GM19328 (cell line): Measurements from ENCODE around the gene AKIRIN2.
"Not testable (repeated sequence)": the region's sequence is repeated elsewhere in the genome, so short reads cannot be mapped to it uniquely, and the experiment has no call there.

Source experiments
- ATAC-seq: cut with Tn5 transposase; IDR thresholded peaks from one replicate; pipeline ENCODE4 v1.9.1; 2021; ENCODE audit warnings: mild to moderate bottlenecking, moderate library complexity; ENCODE audit not compliant: unreplicated experiment

Gene AKIRIN2

DNA sequence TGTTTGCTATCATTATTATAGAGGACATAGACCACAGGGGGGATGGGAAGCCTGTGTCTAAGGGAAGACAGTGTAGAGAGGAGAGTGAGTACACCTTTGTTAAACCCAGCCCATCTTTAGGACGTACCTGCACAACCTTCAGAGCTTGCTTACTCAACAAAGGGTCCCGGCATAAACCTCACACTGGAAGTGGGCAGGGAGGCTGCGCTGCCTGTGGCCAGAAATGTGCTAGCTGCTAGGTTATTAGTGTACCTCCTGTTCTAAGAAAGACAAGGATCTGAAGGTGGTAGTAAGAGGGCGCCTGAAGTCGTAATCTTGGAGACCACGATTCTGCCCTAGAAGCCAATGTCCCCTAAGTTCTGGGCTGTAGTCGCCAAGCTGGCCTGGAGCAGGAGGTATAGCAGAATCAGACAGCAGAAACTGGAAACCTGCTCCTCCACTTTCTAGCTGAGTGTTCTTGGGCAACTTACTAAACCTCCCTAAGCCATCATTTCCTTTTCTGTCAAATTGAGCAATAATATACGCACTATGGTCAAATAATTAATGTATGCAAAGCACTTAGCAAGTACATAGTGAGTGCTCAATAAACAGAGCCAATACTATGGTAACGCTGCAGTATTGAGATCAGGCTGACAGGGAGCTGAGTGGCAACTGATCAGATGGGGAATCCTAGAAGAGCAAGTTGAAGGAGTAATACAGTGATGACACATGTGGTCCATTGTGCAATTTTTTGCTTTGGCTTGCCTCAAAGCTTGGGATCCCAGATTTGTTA, 16.8 kb upstream of the AKIRIN2 start:
- ATAC-seq = no peak

DNA sequence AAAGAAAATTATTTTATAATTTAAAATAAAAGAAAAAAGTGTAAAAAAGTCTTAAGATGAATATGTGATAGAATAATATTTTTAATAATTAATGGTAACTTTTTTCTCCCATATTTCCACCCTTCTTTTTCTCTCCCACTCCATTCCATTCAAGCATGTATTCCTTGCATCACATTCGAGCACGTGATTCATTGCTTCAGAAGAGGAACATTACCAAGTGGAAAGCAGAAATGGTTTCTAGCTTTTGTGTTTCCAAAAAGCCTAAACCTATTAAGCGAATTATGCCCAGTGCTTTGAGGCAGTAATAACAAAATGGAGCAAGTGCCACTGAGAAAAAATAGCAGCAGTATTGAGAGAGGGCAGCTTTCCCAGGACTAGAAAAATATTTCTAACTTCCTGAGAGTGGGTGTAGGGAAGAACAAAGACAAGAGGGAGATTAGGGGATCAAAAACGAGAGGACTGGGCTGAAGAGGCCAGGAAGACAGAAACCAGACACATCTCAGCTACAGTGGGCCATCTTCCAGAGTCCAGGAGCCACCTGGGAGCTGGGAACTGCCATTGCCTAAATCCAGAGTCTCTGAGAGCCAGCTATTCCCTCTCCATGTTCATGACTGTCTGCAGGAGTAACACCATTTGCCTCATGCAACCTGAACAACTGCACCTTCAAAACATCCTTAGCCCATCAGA, 15.0 kb upstream of the AKIRIN2 start:
- no peak for ATAC-seq

DNA sequence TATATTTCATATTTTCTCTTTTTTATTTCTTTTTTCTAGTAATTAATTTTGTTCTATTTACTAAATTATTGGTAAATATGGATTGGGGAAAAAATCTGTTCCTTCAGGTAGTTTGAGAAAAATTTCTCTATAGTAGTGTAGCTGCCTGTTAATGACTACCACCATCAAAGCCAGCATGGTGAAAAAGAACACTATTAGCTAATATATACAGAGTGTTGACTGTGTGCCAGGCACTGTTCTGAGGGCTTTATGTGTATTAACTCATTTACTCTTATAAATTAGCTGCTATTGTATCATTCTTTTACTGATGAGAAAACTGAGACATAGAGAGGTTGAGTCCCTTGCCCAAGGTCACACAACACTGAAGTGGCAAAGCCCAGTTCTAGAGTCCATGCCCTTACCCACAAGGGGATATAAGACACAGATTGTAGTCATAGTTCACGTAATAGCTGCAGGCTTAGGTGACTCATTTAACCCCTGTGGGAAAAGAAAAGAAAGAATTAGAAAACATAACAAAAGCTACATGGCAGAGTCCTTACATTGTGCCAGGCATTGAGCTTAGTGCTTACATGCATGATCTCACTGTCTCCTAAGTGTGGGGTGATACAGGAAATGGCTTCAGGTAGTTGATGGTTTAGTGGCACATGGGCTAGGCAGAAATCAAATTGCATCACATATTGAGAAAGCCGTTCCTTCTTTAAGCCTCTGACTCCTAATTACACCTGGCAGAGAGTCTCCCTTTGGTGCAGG, 12.2 kb upstream of the AKIRIN2 start:
- ATAC-seq = no peak

DNA sequence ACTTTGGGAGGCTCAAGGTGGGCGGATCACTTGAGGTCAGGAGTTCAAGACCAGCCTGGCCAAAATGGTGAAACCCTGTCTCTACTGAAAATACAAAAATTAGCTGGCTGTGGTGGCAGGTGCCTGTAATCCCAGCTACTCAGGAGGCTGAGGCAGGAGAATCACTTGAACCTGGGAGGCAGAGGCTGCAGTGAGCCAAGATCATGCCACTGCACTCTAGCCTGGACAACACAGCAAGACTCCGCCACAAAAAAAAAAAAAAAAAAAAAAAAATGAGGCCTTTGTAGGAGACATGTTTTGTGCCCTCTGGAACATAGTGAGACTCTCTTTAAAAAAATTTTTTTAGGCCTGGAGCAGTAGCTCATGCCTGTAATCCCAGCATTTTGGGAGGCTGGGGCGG, 10.7 kb upstream of the AKIRIN2 start:
- not testable (repeated sequence) for ATAC-seq

DNA sequence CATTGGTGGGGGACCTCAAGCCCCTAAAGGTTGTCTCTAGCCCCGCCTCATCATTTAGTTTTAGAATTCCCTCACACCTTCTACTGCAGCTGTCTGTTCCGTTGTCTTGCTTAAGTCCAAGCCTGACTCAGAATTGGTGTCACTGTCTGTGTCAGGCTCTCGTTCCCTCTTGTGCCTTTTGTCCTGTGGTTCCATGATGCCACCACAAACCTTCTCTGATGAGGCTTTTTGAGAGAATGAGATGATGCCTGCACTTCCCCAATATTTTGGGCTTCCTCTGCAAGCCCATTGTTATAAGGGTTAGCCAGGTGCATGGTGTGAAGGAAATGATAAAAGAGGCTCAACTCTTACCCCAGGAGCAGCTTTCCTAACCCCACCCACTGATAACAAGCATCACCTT, 8.1 kb upstream of the AKIRIN2 start:
- no peak for ATAC-seq

DNA sequence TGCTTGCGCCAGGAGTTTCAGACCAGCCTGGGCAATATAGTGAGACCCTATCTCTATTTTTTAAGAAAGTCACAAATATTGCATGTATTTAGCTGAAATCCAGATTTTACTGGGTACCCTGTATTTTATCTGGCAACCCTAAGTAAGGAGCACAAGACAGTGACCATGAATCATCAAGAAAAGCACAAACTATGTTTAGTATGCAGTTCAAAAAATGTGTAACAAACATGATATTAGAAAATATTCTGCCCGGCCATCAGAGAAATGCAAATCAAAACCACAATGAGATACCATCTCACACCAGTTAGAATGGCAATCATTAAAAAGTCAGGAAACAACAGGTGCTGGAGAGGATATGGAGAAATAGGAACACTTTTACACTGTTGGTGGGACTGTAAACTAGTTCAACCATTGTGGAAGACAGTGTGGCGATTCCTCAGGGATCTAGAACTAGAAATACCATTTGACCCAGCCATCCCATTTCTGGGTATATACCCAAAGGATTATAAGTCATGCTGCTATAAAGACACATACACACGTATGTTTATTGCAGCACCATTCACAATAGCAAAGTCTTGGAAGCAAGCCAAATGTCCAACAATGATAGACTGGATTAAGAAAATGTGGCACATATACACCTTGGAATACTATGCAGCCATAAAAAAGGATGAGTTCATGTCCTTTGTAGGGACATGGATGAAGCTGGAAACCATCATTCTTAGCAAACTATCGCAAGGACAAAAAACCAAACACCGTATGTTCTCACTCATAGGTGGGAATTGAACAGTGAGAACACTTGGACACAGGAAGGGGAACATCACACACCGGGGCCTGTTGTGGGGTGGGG, 6.8 kb upstream of the AKIRIN2 start:
- ATAC-seq = not testable (repeated sequence)

DNA sequence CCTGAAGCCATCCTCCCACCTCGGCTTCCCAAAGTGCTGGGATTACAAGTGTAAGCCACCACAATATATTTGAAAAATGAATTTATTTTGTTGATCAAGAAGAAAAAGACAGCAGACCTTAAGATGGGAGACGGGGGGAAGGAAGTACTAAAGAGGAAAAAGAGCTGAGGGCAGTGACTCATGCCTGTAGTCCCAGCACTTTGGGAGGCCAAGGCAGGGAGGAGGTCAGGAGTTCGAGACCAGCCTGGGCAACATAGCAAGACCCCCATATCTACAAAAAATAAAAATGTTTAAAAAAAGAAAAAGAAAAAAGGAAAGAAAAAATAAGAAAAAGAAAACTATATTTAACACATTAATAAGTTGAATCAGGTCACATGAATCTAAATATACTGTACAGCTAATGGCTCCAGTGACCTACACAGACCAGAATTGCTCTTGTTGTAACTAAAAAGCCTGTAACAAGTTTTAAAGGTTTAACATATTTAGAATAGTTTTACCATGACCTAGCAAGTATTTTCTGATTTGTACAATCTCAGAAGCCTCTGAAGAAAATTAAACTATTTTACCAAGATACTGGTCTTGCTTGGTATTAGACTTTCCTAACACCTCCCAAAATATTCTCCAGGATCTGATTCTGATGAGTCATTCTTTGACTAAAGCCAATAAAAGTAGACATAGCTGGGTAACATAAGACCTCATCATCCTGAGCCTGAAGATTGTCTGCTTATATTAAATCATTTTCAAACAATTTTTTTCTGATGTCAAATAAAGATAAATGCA, 4.3 kb upstream of the AKIRIN2 start:
- no peak for ATAC-seq

DNA sequence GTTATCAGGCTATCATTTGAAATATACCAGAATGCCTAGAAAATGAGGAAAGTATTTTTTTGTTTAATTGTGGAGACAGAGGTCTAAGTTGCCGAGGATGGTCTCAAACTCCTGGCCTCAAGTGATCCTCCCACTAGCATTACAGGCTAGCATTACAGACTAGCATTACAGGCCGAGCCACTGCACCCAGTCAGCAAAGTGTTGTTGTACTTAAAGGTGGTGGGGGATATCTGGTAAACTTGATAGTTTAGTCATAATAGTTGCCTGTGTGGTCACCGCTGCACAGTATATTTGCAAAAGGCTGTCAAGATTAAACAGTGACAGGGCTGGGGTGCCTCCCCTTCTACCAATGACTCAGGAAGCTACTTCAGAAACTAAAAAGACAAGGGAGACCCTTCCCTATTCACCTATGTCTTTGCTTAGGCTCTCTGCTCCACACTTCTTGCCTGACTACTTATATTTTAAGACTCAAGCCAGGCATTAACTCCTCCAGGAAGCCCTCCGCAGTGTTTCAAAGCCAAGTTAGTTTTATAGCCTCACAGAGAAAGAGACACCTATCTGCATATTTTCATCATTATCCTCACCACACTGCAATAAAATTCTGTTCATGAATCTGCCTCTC, 3.1 kb upstream of the AKIRIN2 start:
- peak; percentile 25 for ATAC-seq

DNA sequence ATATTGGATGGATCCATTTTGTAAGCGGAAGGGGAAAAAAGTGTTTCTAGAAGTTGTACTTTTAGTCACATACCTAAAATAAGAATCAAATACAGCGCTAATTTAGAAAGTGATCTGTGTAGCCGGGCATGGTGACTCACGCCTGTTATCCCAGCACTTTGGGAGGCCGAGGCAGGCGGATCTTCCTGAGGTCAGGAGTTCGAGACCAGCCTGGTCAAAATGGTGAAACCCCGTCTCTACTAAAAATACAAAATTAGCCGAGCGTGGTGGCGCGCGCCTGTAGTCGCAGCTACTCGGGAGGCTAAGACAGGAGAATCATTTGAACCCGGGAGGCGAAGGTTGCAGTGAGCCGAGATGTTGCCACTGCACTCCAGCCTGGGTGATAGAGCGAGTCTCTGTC, 1.0 kb upstream of the AKIRIN2 start:
- ATAC-seq = not testable (repeated sequence)

DNA sequence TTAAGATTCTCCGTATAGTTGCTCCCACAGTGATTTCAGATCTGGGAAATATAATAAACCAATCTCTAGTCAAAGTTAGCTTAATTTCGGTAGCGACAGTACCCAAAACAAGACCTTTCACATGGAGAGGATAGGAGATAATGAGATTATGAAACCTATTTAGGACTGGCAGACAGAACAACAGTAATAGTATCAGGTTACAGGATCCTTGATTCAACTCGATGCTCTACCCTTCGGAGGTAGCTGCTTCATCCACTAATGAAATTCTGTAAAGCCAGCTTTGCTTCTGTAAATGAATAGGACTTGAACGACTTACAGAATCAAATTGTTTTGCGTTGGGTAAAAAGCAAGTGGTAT, 534 bp upstream of the AKIRIN2 start:
- peak; percentile 12 for ATAC-seq

DNA sequence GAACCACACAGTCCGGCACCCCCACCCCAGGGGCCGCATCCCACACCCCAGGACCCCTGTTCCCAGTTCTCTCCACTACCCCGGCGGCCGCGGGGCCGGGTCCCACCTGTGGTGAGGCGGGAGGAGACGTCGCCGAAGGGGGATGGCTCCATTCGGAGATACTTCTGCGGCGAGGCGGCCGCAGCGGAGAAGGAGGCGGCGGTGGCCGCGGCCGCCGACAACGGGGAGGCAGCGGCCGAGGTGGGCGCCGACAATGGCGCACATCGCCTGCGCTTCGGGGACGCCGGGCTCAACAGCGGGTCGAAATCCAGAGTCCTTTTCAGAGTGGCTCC, 723 bp downstream of the AKIRIN2 start:
- no peak for ATAC-seq

DNA sequence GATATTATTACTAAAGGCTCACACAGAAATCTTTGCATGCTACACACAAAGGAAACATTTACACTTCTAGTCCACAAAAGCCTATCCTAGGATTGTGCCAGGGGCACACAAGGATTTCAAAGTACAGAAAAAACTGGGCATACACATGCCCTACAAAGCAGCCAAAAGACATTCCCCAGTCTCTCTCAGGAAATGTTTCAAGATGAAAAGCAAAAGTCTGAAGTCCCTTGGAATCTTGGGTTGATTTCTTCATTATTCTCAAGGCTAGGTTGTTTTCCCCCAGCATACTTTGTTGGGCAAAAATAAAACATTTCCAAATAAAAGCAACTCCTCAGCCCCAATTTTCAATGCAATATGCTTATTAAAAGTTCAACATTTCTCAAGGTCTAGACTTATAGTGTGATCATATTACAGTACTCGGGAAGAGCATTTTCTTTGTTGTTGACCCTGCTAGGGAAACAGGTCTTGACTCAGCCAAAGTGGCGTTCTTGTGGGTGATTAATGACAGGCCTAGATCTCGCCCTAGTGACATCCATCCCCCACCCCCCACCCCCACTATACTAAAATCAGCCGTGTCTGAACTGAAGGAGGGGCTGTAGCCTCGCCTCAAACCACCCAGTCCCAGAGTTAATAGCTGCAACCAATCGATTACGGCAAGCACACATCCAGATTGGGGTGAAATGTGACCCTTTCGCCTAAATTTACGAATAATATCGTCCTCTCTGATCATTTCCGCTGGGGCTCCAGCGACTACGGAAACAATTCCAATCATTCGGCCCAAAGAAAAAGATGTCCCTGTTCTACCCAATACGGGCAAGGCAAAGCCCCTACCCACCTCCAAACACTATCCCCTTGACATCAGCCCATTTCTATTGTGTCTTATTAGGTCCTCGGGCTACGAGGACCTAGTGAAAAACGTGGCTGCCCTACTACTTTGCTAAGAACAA, 1.4 kb downstream of the AKIRIN2 start:
- no peak for ATAC-seq

DNA sequence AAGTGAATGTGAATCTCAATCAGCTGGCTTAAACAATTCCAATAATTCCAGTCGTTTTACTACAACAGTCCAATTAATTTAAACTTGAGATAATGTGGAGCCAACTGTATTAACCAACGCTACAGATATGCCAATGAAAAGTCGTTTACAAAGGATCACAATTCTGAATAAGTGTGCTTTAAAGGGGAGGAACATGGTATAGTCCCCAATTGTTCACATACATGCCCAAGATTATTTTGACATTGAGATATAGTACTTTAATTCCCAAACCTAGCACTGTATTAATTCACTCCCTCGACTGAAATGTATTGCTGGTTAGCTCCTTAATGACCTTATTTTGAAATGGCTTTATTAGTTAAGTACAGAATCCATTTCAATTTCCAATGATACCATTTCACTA, 2.5 kb downstream of the AKIRIN2 start:
- ATAC-seq = no peak

DNA sequence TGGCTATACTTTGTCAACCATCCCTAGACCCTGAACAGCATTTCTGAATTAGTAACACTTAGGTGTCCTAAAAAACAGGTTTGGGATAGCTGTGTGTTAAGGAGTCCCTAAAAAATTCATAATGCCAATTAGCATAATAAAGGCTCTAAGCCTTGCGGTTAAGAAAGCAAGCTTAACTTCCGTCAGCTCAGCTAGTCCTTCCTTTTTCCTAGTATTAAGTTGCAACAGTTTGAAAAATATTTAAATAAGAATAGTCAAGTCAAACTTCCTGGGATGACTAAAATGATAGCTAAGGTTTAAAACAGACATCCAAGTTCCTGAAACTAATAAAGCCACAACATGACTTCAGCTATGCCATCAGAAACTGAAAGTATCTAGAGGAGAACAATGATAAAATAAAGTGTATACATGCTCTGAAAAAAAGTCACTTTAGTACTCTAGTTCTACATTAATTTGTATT, 3.5 kb downstream of the AKIRIN2 start:
- no peak for ATAC-seq

DNA sequence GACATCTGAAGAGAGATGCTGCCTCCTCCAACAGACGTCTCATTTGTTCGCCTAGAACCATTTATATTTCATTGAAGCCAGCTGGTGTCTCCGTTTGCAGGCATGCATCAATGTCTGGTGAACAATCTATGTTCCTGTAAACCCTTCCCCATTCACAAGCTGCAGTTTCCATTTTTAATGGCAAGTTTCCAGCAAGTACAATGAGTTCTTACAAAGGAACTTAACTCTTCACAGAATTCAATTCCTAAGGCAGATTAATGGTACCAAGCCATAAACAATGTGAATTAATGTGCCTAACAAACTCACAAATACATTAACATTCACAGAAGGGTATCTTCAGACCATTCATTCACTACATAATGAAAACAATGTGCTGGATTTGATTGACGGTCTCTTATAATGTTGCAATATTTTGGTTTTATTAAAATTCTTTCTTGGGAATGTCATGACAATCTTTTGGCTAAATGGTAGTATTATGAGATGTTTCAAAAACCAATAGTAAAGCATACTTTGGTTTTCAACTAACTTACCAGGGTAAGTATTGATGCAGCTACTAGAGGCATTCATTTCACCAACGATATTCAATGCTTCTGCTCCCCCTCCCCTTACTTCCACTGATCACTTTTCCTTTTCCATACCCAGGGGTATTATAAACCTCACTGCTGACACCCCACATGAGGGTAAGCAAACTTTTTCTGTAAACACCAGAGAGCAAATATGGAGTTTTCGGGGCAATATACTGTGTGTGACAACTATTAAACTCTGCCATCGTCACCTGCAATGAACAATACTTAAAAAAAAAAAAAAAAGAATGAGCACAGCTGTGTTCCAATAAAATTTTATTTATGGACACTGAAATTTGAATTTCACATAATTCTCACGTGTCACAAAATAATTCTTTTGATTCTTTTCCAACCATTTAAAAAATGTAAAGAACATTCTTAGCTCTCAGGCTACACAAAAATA, 4.2 kb downstream of the AKIRIN2 start:
- no peak for ATAC-seq

DNA sequence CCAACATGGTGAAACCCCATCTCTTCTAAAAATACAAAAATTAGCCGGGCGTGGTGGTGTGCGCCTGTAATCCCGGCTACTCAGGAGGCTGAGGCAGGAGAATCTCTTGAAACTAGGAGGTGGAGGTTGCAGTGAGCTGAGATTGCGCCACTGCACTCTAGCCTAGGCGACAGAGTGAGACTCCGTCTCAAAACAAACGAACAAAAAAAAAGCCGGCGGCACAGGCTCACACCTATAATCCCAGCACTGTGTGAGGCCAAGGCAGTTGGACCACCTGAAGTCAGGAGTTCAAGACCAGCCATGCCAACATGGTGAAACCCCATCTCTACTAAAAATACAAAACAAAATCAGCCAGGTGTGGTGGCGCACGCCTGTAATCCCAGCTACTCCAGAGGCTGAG, 5.2 kb downstream of the AKIRIN2 start:
- not testable (repeated sequence) for ATAC-seq

DNA sequence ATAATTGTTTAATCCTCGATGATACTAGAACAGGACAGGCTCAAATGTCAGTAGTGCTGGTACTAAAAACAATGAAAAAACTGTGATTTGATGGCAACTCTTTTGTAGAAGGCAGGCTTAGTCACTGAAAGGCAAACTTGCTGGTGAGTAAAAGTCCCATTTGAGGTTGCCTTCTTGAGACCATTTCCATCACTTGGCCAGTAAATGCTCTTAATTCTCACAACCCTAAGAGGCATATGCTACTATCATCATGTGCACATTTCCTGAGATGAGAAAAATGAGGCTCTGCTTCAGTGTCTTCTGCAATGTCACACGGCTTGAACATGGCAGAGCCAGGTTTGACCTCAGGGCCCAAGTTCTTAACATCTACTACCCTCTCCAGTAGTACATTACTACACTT, 9.9 kb downstream of the AKIRIN2 start:
- ATAC-seq = no peak

DNA sequence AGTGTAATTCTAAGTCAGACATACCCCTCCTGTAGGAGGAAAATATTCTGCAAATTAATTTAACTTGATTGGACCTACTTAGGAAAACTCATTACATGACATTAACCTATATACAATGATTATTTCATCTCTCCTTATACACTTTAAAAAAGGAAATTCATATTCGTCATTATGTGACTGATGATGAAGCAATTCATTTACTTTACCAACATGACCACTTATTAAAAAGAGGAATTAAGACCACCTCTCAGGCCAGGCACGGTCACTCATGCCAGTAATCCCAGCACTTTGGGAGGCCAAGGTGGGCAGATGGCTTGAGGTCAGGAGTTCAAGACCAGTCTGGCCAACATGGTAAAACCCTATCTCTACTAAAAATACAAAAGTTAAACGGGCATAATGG, 11.6 kb downstream of the AKIRIN2 start:
- ATAC-seq = no peak
